Neural progenitor cell (in vitro differentiated cells): ENCODE results near the gene TRPT1. TPM values are rescaled to one million over a fixed set of nuclear protein-coding genes. Genes with fewer than 3 reads are reported as not detected.

Experiments
- DNase-seq: peaks from one replicate; pipeline ENCODE4 v3.0.0-alpha.2; 2016; ENCODE audit warnings: low spot score
- H2AFZ ChIP-seq: fragments of 200-600 bp; sonication (generic); replicated peaks from 2 replicates; pipeline ENCODE4 v1.6.1; 2016; ENCODE audit warnings: antibody characterized with exemption
- H3F3A ChIP-seq: fragments of 200-600 bp; sonication (generic); 2 replicates; pipeline ENCODE4 v1.6.1; 2016; ENCODE audit warnings: antibody characterized with exemption, low read depth
- H3K27ac ChIP-seq: fragments of 200-600 bp; sonication (generic); 2 replicates; pipeline ENCODE4 v1.5.1; 2016; ENCODE audit warnings: mild to moderate bottlenecking
- H3K27me3 ChIP-seq: fragments of 200-600 bp; sonication (generic); 2 replicates; pipeline ENCODE4 v1.6.1; 2016; ENCODE audit warnings: mild to moderate bottlenecking, moderate library complexity
- H3K36me3 ChIP-seq: fragments of 200-600 bp; sonication (generic); 2 replicates; pipeline ENCODE4 v1.5.1; 2016
- H3K4me1 ChIP-seq: fragments of 200-600 bp; sonication (generic); 2 replicates; pipeline ENCODE4 v1.6.1; 2016; ENCODE audit warnings: mixed run types
- H3K4me2 ChIP-seq: fragments of 200-600 bp; sonication (generic); 2 replicates; pipeline ENCODE4 v1.6.1; 2016
- H3K4me3 ChIP-seq: fragments of 200-600 bp; sonication (generic); 2 replicates; pipeline ENCODE4 v1.5.1; 2016
- H3K79me2 ChIP-seq: fragments of 200-600 bp; sonication (generic); 2 replicates; pipeline ENCODE4 v1.6.1; 2016; ENCODE audit warnings: low read depth
- H3K9ac ChIP-seq: fragments of 200-600 bp; sonication (generic); 2 replicates; pipeline ENCODE4 v1.6.1; 2016
- H3K9me3 ChIP-seq: fragments of 200-600 bp; sonication (generic); 2 replicates; pipeline ENCODE4 v1.5.1; 2016; ENCODE audit warnings: low read depth
- H4K20me1 ChIP-seq: fragments of 200-600 bp; sonication (generic); 2 replicates; pipeline ENCODE4 v1.6.1; 2016; ENCODE audit warnings: low read depth
- H3K27ac Mint-ChIP-seq: 3 replicates; pipeline ENCODE4 v1.8.0; 2021; ENCODE audit warnings: mixed read lengths
- H3K27me3 Mint-ChIP-seq: 2 replicates; pipeline ENCODE4 v1.8.0; 2022; ENCODE audit warnings: low read depth, mild to moderate bottlenecking, inconsistent platforms, moderate library complexity, mixed read lengths; ENCODE audit not compliant: insufficient read depth
- H3K36me3 Mint-ChIP-seq: 3 replicates; pipeline ENCODE4 v1.8.0; 2021; ENCODE audit warnings: mixed read lengths
- H3K4me1 Mint-ChIP-seq: 3 replicates; pipeline ENCODE4 v1.8.0; 2021; ENCODE audit warnings: mixed read lengths
- H3K4me3 Mint-ChIP-seq: 3 replicates; pipeline ENCODE4 v1.8.0; 2021; ENCODE audit warnings: mild to moderate bottlenecking, moderate library complexity, mixed read lengths
- H3K9me3 Mint-ChIP-seq: 3 replicates; pipeline ENCODE4 v1.8.0; 2020; ENCODE audit warnings: mixed read lengths
- EZH2 ChIP-seq: fragments of 200-600 bp; sonication (generic); IDR thresholded peaks from 2 replicates; pipeline ENCODE4 v1.6.1; 2017; ENCODE audit warnings: antibody characterized with exemption, mild to moderate bottlenecking, moderate library complexity
- EZH2phosphoT487 ChIP-seq: fragments of 200-600 bp; sonication (generic); IDR thresholded peaks from 2 replicates; pipeline ENCODE4 v1.6.1; 2017; ENCODE audit warnings: antibody characterized with exemption
- total RNA-seq: library from RNA; depleted of rRNA; stranded (reverse); fragments of >200 nt; gene quantifications from 2 replicates; pipeline ENCODE4 v1.2.3, GENCODE V29; 2015; ENCODE audit warnings: low replicate concordance
- TF ChIP-seq, protein P1 (sequence below): fragments of 200-600 bp; sonication (generic); IDR thresholded peaks from 2 replicates; pipeline ENCODE4 v1.5.1; 2017; ENCODE audit warnings: antibody characterized with exemption, mild to moderate bottlenecking

The TRPT1 gene
- total RNA-seq, 1 donor from 2014 or later: 17.5 TPM

DNA sequence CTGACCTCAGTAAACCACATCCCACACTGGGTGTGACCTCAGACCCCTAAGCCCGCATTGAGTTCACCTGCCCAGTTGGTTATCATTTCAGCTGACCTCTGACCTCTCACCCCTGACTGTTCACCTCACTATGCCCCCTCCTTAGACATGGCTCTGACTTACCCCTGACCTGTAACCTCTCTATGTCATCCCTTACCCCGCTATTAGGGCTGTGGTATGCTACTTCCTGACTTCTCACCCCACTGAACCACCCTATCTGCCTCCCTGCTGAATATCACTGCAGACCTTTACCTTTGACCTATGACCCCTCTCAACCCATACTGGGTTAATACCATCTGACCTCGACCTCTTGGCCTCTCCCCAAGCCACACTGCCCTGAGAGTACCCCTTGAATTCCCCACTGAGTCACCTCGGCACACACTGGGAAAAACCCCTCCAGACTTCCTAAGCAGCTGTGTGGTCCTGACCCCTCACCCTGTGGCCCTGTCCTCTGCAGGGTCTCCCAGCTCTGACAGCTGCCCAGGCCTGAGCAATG is 33.6 kb upstream of the TRPT1 start:
- H3K4me2 ChIP-seq: no peak overlapping the region
- no peaks in the 10 kb centered on the region for H4K20me1 ChIP-seq
- no peaks in the 10 kb centered on the region for H3K9me3 ChIP-seq
- TF ChIP-seq, protein P1, sequence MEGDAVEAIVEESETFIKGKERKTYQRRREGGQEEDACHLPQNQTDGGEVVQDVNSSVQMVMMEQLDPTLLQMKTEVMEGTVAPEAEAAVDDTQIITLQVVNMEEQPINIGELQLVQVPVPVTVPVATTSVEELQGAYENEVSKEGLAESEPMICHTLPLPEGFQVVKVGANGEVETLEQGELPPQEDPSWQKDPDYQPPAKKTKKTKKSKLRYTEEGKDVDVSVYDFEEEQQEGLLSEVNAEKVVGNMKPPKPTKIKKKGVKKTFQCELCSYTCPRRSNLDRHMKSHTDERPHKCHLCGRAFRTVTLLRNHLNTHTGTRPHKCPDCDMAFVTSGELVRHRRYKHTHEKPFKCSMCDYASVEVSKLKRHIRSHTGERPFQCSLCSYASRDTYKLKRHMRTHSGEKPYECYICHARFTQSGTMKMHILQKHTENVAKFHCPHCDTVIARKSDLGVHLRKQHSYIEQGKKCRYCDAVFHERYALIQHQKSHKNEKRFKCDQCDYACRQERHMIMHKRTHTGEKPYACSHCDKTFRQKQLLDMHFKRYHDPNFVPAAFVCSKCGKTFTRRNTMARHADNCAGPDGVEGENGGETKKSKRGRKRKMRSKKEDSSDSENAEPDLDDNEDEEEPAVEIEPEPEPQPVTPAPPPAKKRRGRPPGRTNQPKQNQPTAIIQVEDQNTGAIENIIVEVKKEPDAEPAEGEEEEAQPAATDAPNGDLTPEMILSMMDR: no peak
- TF ChIP-seq EZH2 (no peak), EZH2phosphoT487 (no peak)
- H3K36me3 ChIP-seq: no peaks in the 10 kb centered on the region
- Mint-ChIP-seq H3K36me3 (peaks cover 19% of the 10 kb centered on the region), H3K4me3 (peak overlapping the region; percentile 51), H3K4me1 (peaks cover 3% of the 10 kb centered on the region), H3K27ac (no peak overlapping the region), H3K27me3 (peaks cover 10% of the 10 kb centered on the region), H3K9me3 (no peaks in the 10 kb centered on the region)
- H3F3A ChIP-seq: no peaks in the 10 kb centered on the region
- H3K27me3 ChIP-seq: no peaks in the 10 kb centered on the region
- H2AFZ ChIP-seq: no peak overlapping the region
- no peaks in the 10 kb centered on the region for H3K4me1 ChIP-seq
- H3K9ac ChIP-seq: no peak overlapping the region
- no peak overlapping the region for H3K4me3 ChIP-seq
- DNase-seq: no peak
- H3K27ac ChIP-seq: no peak overlapping the region
- H3K79me2 ChIP-seq: no peaks in the 10 kb centered on the region

GRCh38 chr11:64258946-64259532 is 33.1 kb upstream of the TRPT1 start:
- H3K27me3 ChIP-seq: no peaks in the 10 kb centered on the region
- H3F3A ChIP-seq: no peaks in the 10 kb centered on the region
- H3K27me3 Mint-ChIP-seq: peaks cover 10% of the 10 kb centered on the region
- H3K36me3 ChIP-seq: no peaks in the 10 kb centered on the region
- H2AFZ ChIP-seq: no peak overlapping the region
- H3K79me2 ChIP-seq: no peaks in the 10 kb centered on the region
- no peak overlapping the region for H3K4me3 ChIP-seq
- TF ChIP-seq EZH2: no peak
- TF ChIP-seq, protein P1: no peak
- no peak for TF ChIP-seq EZH2phosphoT487
- peak overlapping the region; percentile 51 for H3K4me3 Mint-ChIP-seq
- no peaks in the 10 kb centered on the region for H3K9me3 Mint-ChIP-seq
- no peak overlapping the region for H3K27ac ChIP-seq
- H3K4me1 ChIP-seq: no peaks in the 10 kb centered on the region
- H3K36me3 Mint-ChIP-seq: peaks cover 20% of the 10 kb centered on the region
- no peak overlapping the region for H3K4me2 ChIP-seq
- DNase-seq: no peak
- H3K9me3 ChIP-seq: no peaks in the 10 kb centered on the region
- peaks cover 4% of the 10 kb centered on the region for H4K20me1 ChIP-seq
- no peak overlapping the region for H3K9ac ChIP-seq
- no peak overlapping the region for H3K27ac Mint-ChIP-seq
- H3K4me1 Mint-ChIP-seq: peaks cover 3% of the 10 kb centered on the region

DNA sequence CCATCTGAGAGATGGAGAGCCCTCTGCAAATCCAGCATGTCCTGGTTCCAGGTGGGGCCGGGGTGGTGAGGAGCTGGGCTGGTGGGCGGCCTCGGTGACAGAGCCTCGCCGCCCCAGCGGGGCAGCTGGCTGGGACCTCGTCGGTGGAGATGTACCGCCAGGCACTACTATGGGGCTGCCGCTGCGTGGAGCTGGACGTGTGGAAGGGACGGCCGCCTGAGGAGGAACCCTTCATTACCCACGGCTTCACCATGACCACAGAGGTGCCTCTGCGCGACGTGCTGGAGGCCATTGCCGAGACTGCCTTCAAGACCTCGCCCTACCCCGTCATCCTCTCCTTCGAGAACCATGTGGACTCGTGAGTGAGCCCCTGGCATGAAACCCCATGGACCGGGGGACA is 32.4 kb upstream of the TRPT1 start:
- Histone ChIP-seq H3K4me3 (no peak overlapping the region), H3K79me2 (no peaks in the 10 kb centered on the region), H3K36me3 (no peaks in the 10 kb centered on the region), H3F3A (peaks cover 2% of the 10 kb centered on the region), H3K4me1 (no peaks in the 10 kb centered on the region), H3K27me3 (no peaks in the 10 kb centered on the region), H3K9me3 (no peaks in the 10 kb centered on the region), H4K20me1 (peaks cover 11% of the 10 kb centered on the region), H3K4me2 (no peak overlapping the region), H3K9ac (no peak overlapping the region), H2AFZ (no peak overlapping the region), H3K27ac (no peak overlapping the region)
- peaks cover 10% of the 10 kb centered on the region for H3K27me3 Mint-ChIP-seq
- TF ChIP-seq, protein P1: no peak
- TF ChIP-seq EZH2phosphoT487: no peak
- TF ChIP-seq EZH2: no peak
- no peaks in the 10 kb centered on the region for H3K9me3 Mint-ChIP-seq
- no peak for DNase-seq
- H3K36me3 Mint-ChIP-seq: peaks cover 22% of the 10 kb centered on the region
- no peak overlapping the region for H3K4me3 Mint-ChIP-seq
- H3K27ac Mint-ChIP-seq: no peak overlapping the region
- peaks cover 9% of the 10 kb centered on the region for H3K4me1 Mint-ChIP-seq
